Parathyroid adenoma (tissue), 2 donors: ENCODE results near the gene TIGD6.
"Not testable (repeated sequence)": the region's sequence is repeated elsewhere in the genome, so short reads cannot be mapped to it uniquely, and the experiment has no call there.

Experiments used
- H2AFZ ChIP-seq: fragments of 300-600 bp; sonication (generic); one replicate; pipeline ENCODE4 v1.7.0; 2017; ENCODE audit warnings: antibody characterized with exemption, mild to moderate bottlenecking
- H3K27ac ChIP-seq: fragments of 300-600 bp; sonication (generic); one replicate; pipeline ENCODE4 v1.7.0; 2017
- H3K27me3 ChIP-seq: fragments of 300-600 bp; sonication (generic); one replicate; pipeline ENCODE4 v1.7.0; 2017; ENCODE audit warnings: low read length; ENCODE audit not compliant: control insufficient read depth, insufficient read depth
- H3K36me3 ChIP-seq: fragments of 300-600 bp; sonication (generic); one replicate; pipeline ENCODE4 v1.7.0; 2017; ENCODE audit warnings: low read length; ENCODE audit not compliant: control insufficient read depth, insufficient read depth
- H3K4me1 ChIP-seq: fragments of 300-600 bp; sonication (generic); one replicate; pipeline ENCODE4 v1.7.0; 2017; ENCODE audit warnings: control low read depth
- H3K4me2 ChIP-seq: fragments of 300-600 bp; sonication (generic); one replicate; pipeline ENCODE4 v1.7.0; 2017; ENCODE audit warnings: low read length
- H3K4me3 ChIP-seq: fragments of 300-600 bp; sonication (generic); one replicate; pipeline ENCODE4 v1.7.0; 2017; ENCODE audit warnings: low read depth, low read length
- H3K79me2 ChIP-seq: fragments of 300-600 bp; sonication (generic); one replicate; pipeline ENCODE4 v1.7.0; 2017; ENCODE audit warnings: control low read depth
- H3K9ac ChIP-seq: fragments of 300-600 bp; sonication (generic); one replicate; pipeline ENCODE4 v1.7.0; 2017; ENCODE audit warnings: mild to moderate bottlenecking
- H3K9me3 ChIP-seq: fragments of 300-600 bp; sonication (generic); one replicate; pipeline ENCODE4 v1.7.0; 2017; ENCODE audit warnings: low read length; ENCODE audit not compliant: control insufficient read depth
- TF ChIP-seq, protein P1 (sequence below): fragments of 300-600 bp; sonication (generic); IDR thresholded peaks from one replicate; pipeline ENCODE4 v1.7.0; 2017; ENCODE audit warnings: antibody characterized with exemption, mild to moderate bottlenecking
- donor health status: primary hyperparathyroidism.

Gene TIGD6

GRCh38 chr5:149953436-149954121, 46.9 kb downstream of the TIGD6 start:
- H3K4me3 ChIP-seq, result no peak overlapping the region
- no peak overlapping the region for H3K4me2 ChIP-seq
- no peaks in the 10 kb centered on the region for H3K9me3 ChIP-seq
- no peaks in the 10 kb centered on the region for H3K79me2 ChIP-seq
- no peak overlapping the region for H2AFZ ChIP-seq
- H3K36me3 ChIP-seq, result no peaks in the 10 kb centered on the region
- TF ChIP-seq, protein P1, sequence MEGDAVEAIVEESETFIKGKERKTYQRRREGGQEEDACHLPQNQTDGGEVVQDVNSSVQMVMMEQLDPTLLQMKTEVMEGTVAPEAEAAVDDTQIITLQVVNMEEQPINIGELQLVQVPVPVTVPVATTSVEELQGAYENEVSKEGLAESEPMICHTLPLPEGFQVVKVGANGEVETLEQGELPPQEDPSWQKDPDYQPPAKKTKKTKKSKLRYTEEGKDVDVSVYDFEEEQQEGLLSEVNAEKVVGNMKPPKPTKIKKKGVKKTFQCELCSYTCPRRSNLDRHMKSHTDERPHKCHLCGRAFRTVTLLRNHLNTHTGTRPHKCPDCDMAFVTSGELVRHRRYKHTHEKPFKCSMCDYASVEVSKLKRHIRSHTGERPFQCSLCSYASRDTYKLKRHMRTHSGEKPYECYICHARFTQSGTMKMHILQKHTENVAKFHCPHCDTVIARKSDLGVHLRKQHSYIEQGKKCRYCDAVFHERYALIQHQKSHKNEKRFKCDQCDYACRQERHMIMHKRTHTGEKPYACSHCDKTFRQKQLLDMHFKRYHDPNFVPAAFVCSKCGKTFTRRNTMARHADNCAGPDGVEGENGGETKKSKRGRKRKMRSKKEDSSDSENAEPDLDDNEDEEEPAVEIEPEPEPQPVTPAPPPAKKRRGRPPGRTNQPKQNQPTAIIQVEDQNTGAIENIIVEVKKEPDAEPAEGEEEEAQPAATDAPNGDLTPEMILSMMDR, result no peak
- H3K4me1 ChIP-seq, result no peaks in the 10 kb centered on the region
- H3K27ac ChIP-seq, result no peak overlapping the region
- H3K9ac ChIP-seq, result no peak overlapping the region
- H3K27me3 ChIP-seq, result no peaks in the 10 kb centered on the region

GRCh38 chr5:149951138-149951749, 49.2 kb downstream of the TIGD6 start:
- peak overlapping the region; percentile 36 for H2AFZ ChIP-seq
- H3K4me3 ChIP-seq, result no peak overlapping the region
- H3K9me3 ChIP-seq, result no peaks in the 10 kb centered on the region
- no peak overlapping the region for H3K27ac ChIP-seq
- H3K27me3 ChIP-seq, result no peaks in the 10 kb centered on the region
- TF ChIP-seq, protein P1, result peak; percentile 13
- H3K4me1 ChIP-seq, result no peaks in the 10 kb centered on the region
- no peaks in the 10 kb centered on the region for H3K79me2 ChIP-seq
- H3K36me3 ChIP-seq, result no peaks in the 10 kb centered on the region
- H3K4me2 ChIP-seq, result no peak overlapping the region
- no peak overlapping the region for H3K9ac ChIP-seq

GRCh38 chr5:149948993-149949392, 51.5 kb downstream of the TIGD6 start:
- H3K9me3 ChIP-seq, result no peaks in the 10 kb centered on the region
- no peaks in the 10 kb centered on the region for H3K36me3 ChIP-seq
- H3K27me3 ChIP-seq, result no peaks in the 10 kb centered on the region
- TF ChIP-seq, protein P1, result no peak
- H3K4me2 ChIP-seq, result no peak overlapping the region
- H3K27ac ChIP-seq, result no peak overlapping the region
- H3K4me1 ChIP-seq, result no peaks in the 10 kb centered on the region
- no peaks in the 10 kb centered on the region for H3K79me2 ChIP-seq
- H2AFZ ChIP-seq, result no peak overlapping the region
- no peak overlapping the region for H3K4me3 ChIP-seq
- H3K9ac ChIP-seq, result no peak overlapping the region

- H3K27me3 ChIP-seq, result no peaks in the 10 kb centered on the region
- H3K9ac ChIP-seq, result no peak overlapping the region
- no peak overlapping the region for H3K27ac ChIP-seq
- H3K36me3 ChIP-seq, result no peaks in the 10 kb centered on the region
- no peaks in the 10 kb centered on the region for H3K9me3 ChIP-seq
- TF ChIP-seq, protein P1, result no peak
- H3K79me2 ChIP-seq, result no peaks in the 10 kb centered on the region
- H3K4me2 ChIP-seq, result no peak overlapping the region
- H2AFZ ChIP-seq, result no peak overlapping the region
- H3K4me1 ChIP-seq, result no peaks in the 10 kb centered on the region
- H3K4me3 ChIP-seq, result no peak overlapping the region
Observed at GRCh38 chr5:149946118-149946517, 54.3 kb downstream of the TIGD6 start.

- Histone ChIP-seq H3K4me2 (no peak within 1 kb of the TSS), H3K79me2 (no peaks in the 10 kb centered on the region), H2AFZ (no peak within 1 kb of the TSS), H3K27me3 (no peaks in the 10 kb centered on the region), H3K4me1 (peaks cover 4% of the 10 kb centered on the region), H3K27ac (no peak within 1 kb of the TSS), H3K9ac (no peak within 1 kb of the TSS), H3K9me3 (no peaks in the 10 kb centered on the region), H3K36me3 (no peaks in the 10 kb centered on the region), H3K4me3 (no peak within 1 kb of the TSS)
- TF ChIP-seq, protein P1, result no peak
Observed at GRCh38 chr5:149944666-149945065, 55.8 kb downstream of the TIGD6 start, which contains the start of gene PDE6A. TSS of gene PDE6A (minus strand) at chr5:149944793. CDS start at chr5:149944673, 120 bp downstream.

- H3K4me2 ChIP-seq, H3K27me3 ChIP-seq, H3K4me1 ChIP-seq, H3K27ac ChIP-seq, H3K79me2 ChIP-seq, H3K9ac ChIP-seq, H3K9me3 ChIP-seq, H2AFZ ChIP-seq, H3K4me3 ChIP-seq, H3K36me3 ChIP-seq: not testable (repeated sequence)
Observed at GRCh38 chr5:149943177-149943949, 57.1 kb downstream of the TIGD6 start.
